ENCODE measurements around the gene GJD3.
"Not testable (repeated sequence)": the region's sequence is repeated elsewhere in the genome, so short reads cannot be mapped to it uniquely, and the experiment has no call there.

GJD3 gene

GRCh38 chr17:40378966-40379365, 14.4 kb upstream of the GJD3 start:
- no peaks in the 10 kb centered on the region for H3K27me3 ChIP-seq (ENCODE audit: insufficient read depth, low read depth, severe bottlenecking)
- no peak for DNase-seq

GRCh38 chr17:40377832-40378231, 13.3 kb upstream of the GJD3 start:
- no peaks in the 10 kb centered on the region for H3K27me3 ChIP-seq (ENCODE audit: insufficient read depth, low read depth, severe bottlenecking)
- no peak overlapping the region for H3K4me3 ChIP-seq (ENCODE audit: low read depth, low read length)
- H3K36me3 ChIP-seq = no peaks in the 10 kb centered on the region
- no peak for DNase-seq
- peaks cover 7% of the 10 kb centered on the region for H3K9me3 ChIP-seq (ENCODE audit: severe bottlenecking)
- TF ChIP-seq CTCF (IDR thresholded peaks at IDR 0.05; ENCODE audit: low read depth, low read length) = no peak
- H3K27ac ChIP-seq = no peak overlapping the region

More at GRCh38 chr17:40378966-40379365, 14.4 kb upstream of the GJD3 start:
- H3K27ac ChIP-seq = no peak overlapping the region
- H3K36me3 ChIP-seq = no peaks in the 10 kb centered on the region
- no peak overlapping the region for H3K4me3 ChIP-seq (ENCODE audit: low read depth, low read length)
- TF ChIP-seq CTCF (IDR thresholded peaks at IDR 0.05; ENCODE audit: low read depth, low read length) = no peak
- peaks cover 4% of the 10 kb centered on the region for H3K9me3 ChIP-seq (ENCODE audit: severe bottlenecking)

GRCh38 chr17:40376541-40376940, 12.0 kb upstream of the GJD3 start:
- not testable (repeated sequence) for H3K27me3 ChIP-seq (ENCODE audit: insufficient read depth, low read depth, severe bottlenecking); H3K4me3 ChIP-seq (ENCODE audit: low read depth, low read length); H3K36me3 ChIP-seq; H3K27ac ChIP-seq
- DNase-seq = peak; percentile 9
- H3K9me3 ChIP-seq (ENCODE audit: severe bottlenecking) = peaks cover 15% of the 10 kb centered on the region

- H3K27ac ChIP-seq; H3K36me3 ChIP-seq; H3K4me3 ChIP-seq (ENCODE audit: low read depth, low read length); H3K27me3 ChIP-seq (ENCODE audit: insufficient read depth, low read depth, severe bottlenecking): not testable (repeated sequence)
- peak; percentile 4 for DNase-seq
- H3K9me3 ChIP-seq (ENCODE audit: severe bottlenecking) = peaks cover 17% of the 10 kb centered on the region
Observed at GRCh38 chr17:40375786-40376185, 11.2 kb upstream of the GJD3 start.

GRCh38 chr17:40374821-40375498, 10.4 kb upstream of the GJD3 start:
- no peak overlapping the region for H3K27ac ChIP-seq
- no peaks in the 10 kb centered on the region for H3K36me3 ChIP-seq
- H3K4me3 ChIP-seq (ENCODE audit: low read depth, low read length) = no peak overlapping the region
- H3K9me3 ChIP-seq (ENCODE audit: severe bottlenecking) = peaks cover 20% of the 10 kb centered on the region
- TF ChIP-seq CTCF (IDR thresholded peaks at IDR 0.05; ENCODE audit: low read depth, low read length) = no peak
- no peaks in the 10 kb centered on the region for H3K27me3 ChIP-seq (ENCODE audit: insufficient read depth, low read depth, severe bottlenecking)
- peak; percentile 8 for DNase-seq

- no peaks in the 10 kb centered on the region for H3K27me3 ChIP-seq (ENCODE audit: insufficient read depth, low read depth, severe bottlenecking)
- H3K36me3 ChIP-seq = no peaks in the 10 kb centered on the region
- peaks cover 20% of the 10 kb centered on the region for H3K9me3 ChIP-seq (ENCODE audit: severe bottlenecking)
- no peak overlapping the region for H3K27ac ChIP-seq
- DNase-seq = peak; percentile 6
- no peak for TF ChIP-seq CTCF (IDR thresholded peaks at IDR 0.05; ENCODE audit: low read depth, low read length)
- no peak overlapping the region for H3K4me3 ChIP-seq (ENCODE audit: low read depth, low read length)
Observed at GRCh38 chr17:40373999-40374398, 9.5 kb upstream of the GJD3 start.

GRCh38 chr17:40373324-40373723, 8.8 kb upstream of the GJD3 start:
- Histone ChIP-seq H3K9me3 (ENCODE audit: severe bottlenecking) (peaks cover 20% of the 10 kb centered on the region), H3K36me3 (no peaks in the 10 kb centered on the region), H3K4me3 (ENCODE audit: low read depth, low read length) (no peak overlapping the region), H3K27ac (no peak overlapping the region), H3K27me3 (ENCODE audit: insufficient read depth, low read depth, severe bottlenecking) (no peaks in the 10 kb centered on the region)
- no peak for DNase-seq
- TF ChIP-seq CTCF (IDR thresholded peaks at IDR 0.05; ENCODE audit: low read depth, low read length) = no peak

- H3K4me3 ChIP-seq (ENCODE audit: low read depth, low read length); H3K27me3 ChIP-seq (ENCODE audit: insufficient read depth, low read depth, severe bottlenecking); H3K36me3 ChIP-seq; DNase-seq; H3K27ac ChIP-seq: not testable (repeated sequence)
- peaks cover 20% of the 10 kb centered on the region for H3K9me3 ChIP-seq (ENCODE audit: severe bottlenecking)
Observed at GRCh38 chr17:40372644-40373043, 8.1 kb upstream of the GJD3 start.

Data from WERI-Rb-1 (cell line).